IMR-90 (cell line): ENCODE data around the gene HSPH1. TPM values are rescaled to one million over a fixed set of nuclear protein-coding genes. Genes with fewer than 3 reads are reported as not detected.

ENCODE experiments used
- ATAC-seq: fragments of 200-7000 bp; cut with Tn5 transposase; 2 replicates; pipeline ENCODE4 v1.9.1; 2020; ENCODE audit warnings: low read depth, mild to moderate bottlenecking, moderate library complexity
- BruUV-seq: library from RNA; stranded (reverse); fragments of 400-500 nt; replicated peaks from 2 replicates; lab custom pipeline; 2021; lab: Mats Ljungman, UMichigan
- CTCF ChIA-PET: fragments of 300-600 bp; formaldehyde crosslinking; extraction: SDS; loops from one replicate; lab custom pipeline; 2021; ENCODE audit warnings: antibody characterized with exemption; lab: Yijun Ruan, JAX
- POLR2A ChIA-PET: fragments of 300-600 bp; sonication (Branson Sonifier 250); formaldehyde crosslinking; loops from one replicate; lab custom pipeline; 2022; ENCODE audit warnings: antibody characterized with exemption; ENCODE audit not compliant: unreplicated experiment; lab: Charles Lee
- DNase-seq: peaks from one replicate; pipeline ENCODE4 v3.0.0; 2013
- H2AFZ ChIP-seq: replicated peaks from 2 replicates; pipeline ENCODE3; 2013; ENCODE audit warnings: low read length, mild to moderate bottlenecking; ENCODE audit not compliant: poor library complexity
- H2AK5ac ChIP-seq: 2 replicates; pipeline ENCODE4 v1.6.1; 2013; ENCODE audit warnings: low read depth, low read length, inconsistent platforms
- H2AK9ac ChIP-seq: replicated peaks from 2 replicates; pipeline ENCODE3; 2013; ENCODE audit warnings: mild to moderate bottlenecking, low read depth, low read length, moderate library complexity; ENCODE audit not compliant: poor library complexity
- H2BK120ac ChIP-seq: 2 replicates; pipeline ENCODE4 v1.6.1; 2013; ENCODE audit warnings: low read depth, low read length, inconsistent platforms
- H2BK15ac ChIP-seq: 3 replicates; pipeline ENCODE4 v1.6.1; 2013; ENCODE audit warnings: low read depth, low read length, inconsistent platforms
- H2BK20ac ChIP-seq: 2 replicates; pipeline ENCODE4 v1.6.1; 2013; ENCODE audit warnings: low read depth, mild to moderate bottlenecking, inconsistent platforms, low read length, moderate library complexity
- H2BK5ac ChIP-seq: 2 replicates; pipeline ENCODE4 v1.6.1; 2013; ENCODE audit warnings: mild to moderate bottlenecking, low read depth, low read length, inconsistent platforms; ENCODE audit not compliant: poor library complexity, severe bottlenecking
- H3K14ac ChIP-seq: replicated peaks from 2 replicates; pipeline ENCODE4 v1.6.1; 2013; ENCODE audit warnings: low read depth, low read length, inconsistent platforms
- H3K18ac ChIP-seq: 2 replicates; pipeline ENCODE4 v1.6.1; 2013; ENCODE audit warnings: low read depth, low read length, control low read depth
- H3K23ac ChIP-seq: 2 replicates; pipeline ENCODE4 v1.6.1; 2013; ENCODE audit warnings: low read depth, low read length, inconsistent platforms
- H3K27ac ChIP-seq: 2 replicates; pipeline ENCODE4 v1.5.1; 2013; ENCODE audit warnings: mild to moderate bottlenecking, control low read depth, low read length; ENCODE audit not compliant: insufficient read depth
- H3K27me3 ChIP-seq: 2 replicates; pipeline ENCODE4 v1.6.1; 2013; ENCODE audit warnings: low read length; ENCODE audit not compliant: control insufficient read depth, insufficient read depth
- H3K36me3 ChIP-seq: 2 replicates; pipeline ENCODE4 v1.6.1; 2013; ENCODE audit warnings: low read length, mixed read lengths; ENCODE audit not compliant: control insufficient read depth, insufficient read depth
- H3K4ac ChIP-seq: 2 replicates; pipeline ENCODE4 v1.6.1; 2013; ENCODE audit warnings: low read depth, low read length, inconsistent platforms
- H3K4me1 ChIP-seq: 2 replicates; pipeline ENCODE4 v1.6.1; 2013; ENCODE audit warnings: low read length, mixed read lengths; ENCODE audit not compliant: control insufficient read depth, insufficient read depth
- H3K4me2 ChIP-seq: 2 replicates; pipeline ENCODE4 v1.6.1; 2013; ENCODE audit warnings: low read depth, mild to moderate bottlenecking, control low read depth, low read length, moderate library complexity
- H3K4me3 ChIP-seq: 2 replicates; pipeline ENCODE4 v1.5.1; 2013; ENCODE audit warnings: low read depth, mild to moderate bottlenecking, control low read depth, low read length, moderate library complexity; ENCODE audit not compliant: insufficient read depth
- H3K56ac ChIP-seq: 2 replicates; pipeline ENCODE4 v1.6.1; 2013; ENCODE audit warnings: low read length, inconsistent platforms; ENCODE audit not compliant: insufficient read depth; ENCODE audit errors: extremely low read depth
- H3K79me1 ChIP-seq, 2 experiments: 2 replicates each; pipeline ENCODE4 v1.6.1; 2013; ENCODE audit warnings: low read length in 2 of 2, inconsistent platforms in 1 of 2, low read depth in 1 of 2
- H3K9ac ChIP-seq: 2 replicates; pipeline ENCODE4 v1.6.1; 2013; ENCODE audit warnings: low read depth, low read length, control low read depth
- H3K9me1 ChIP-seq: 2 replicates; pipeline ENCODE4 v1.6.1; 2013; ENCODE audit warnings: low read length, inconsistent platforms; ENCODE audit not compliant: insufficient read depth
- H3K9me3 ChIP-seq: 2 replicates; pipeline ENCODE4 v1.6.1; 2013; ENCODE audit warnings: low read length; ENCODE audit not compliant: control insufficient read depth, insufficient read depth
- H4K20me1 ChIP-seq: 2 replicates; pipeline ENCODE4 v1.6.1; 2013; ENCODE audit warnings: low read length, inconsistent platforms; ENCODE audit not compliant: insufficient read depth
- H4K5ac ChIP-seq: 2 replicates; pipeline ENCODE4 v1.6.1; 2013; ENCODE audit warnings: mild to moderate bottlenecking, low read depth, low read length, control low read depth
- H4K8ac ChIP-seq, 2 experiments: 2 replicates each; pipeline ENCODE4 v1.6.1; 2013; ENCODE audit warnings: low read depth in 2 of 2, low read length in 2 of 2, control low read depth in 1 of 2, inconsistent platforms in 1 of 2
- H4K91ac ChIP-seq: 2 replicates; pipeline ENCODE4 v1.6.1; 2013; ENCODE audit warnings: low read depth, low read length, inconsistent platforms; ENCODE audit not compliant: insufficient read depth
- CHD1 ChIP-seq: IDR thresholded peaks from 2 replicates; pipeline ENCODE4 v1.6.1; 2012; ENCODE audit warnings: low read depth, low read length, improper control_type of control experiment
- FOS ChIP-seq: fragments of 150-350 bp; IDR thresholded peaks from 2 replicates; pipeline ENCODE4 v1.6.1; 2016; ENCODE audit warnings: low read depth, low read length
- POLR2A ChIP-seq: IDR thresholded peaks from 2 replicates; pipeline ENCODE4 v1.6.1; 2012; ENCODE audit warnings: mild to moderate bottlenecking, low read depth, low read length
- RCOR1 ChIP-seq: IDR thresholded peaks from 2 replicates; pipeline ENCODE4 v1.6.1; 2012; ENCODE audit warnings: mild to moderate bottlenecking, low read length, improper control_type of control experiment; ENCODE audit not compliant: insufficient replicate concordance
- SMC3 ChIP-seq: fragments of 150-350 bp; IDR thresholded peaks from 2 replicates; pipeline ENCODE4 v1.6.1; 2016; ENCODE audit warnings: low read depth, mild to moderate bottlenecking, antibody characterized with exemption, low read length, moderate library complexity
- WGBS, 2 experiments: methylation state at CpG; one replicate each; pipeline versions ENCODE4 v1.1.5 to v1.1.7; 2013; ENCODE audit warnings: missing lambda C conversion rate in 2 of 2; ENCODE audit not compliant: insufficient read length in 1 of 2; ENCODE audit errors: extremely low coverage in 2 of 2; 5-methylcytosine and 5-hydroxymethylcytosine counted together
- dilution Hi-C: fragments of 300-500 bp; cut with HindIII; formaldehyde crosslinking; loops from one replicate; pipeline ENCODE4 v1.14.3; 2018; ENCODE audit warnings: low sequenced_read_pairs; ENCODE audit not compliant: unreplicated experiment
- in situ Hi-C: fragments of 300-500 bp; cut with MboI; formaldehyde crosslinking; loops from 3 replicates; pipeline ENCODE4 v1.14.3; 2019; ENCODE audit warnings: low sequenced_read_pairs, inconsistent platforms, mixed read lengths
- intact Hi-C: fragments of 100-400 bp; cut with micrococcal nuclease; formaldehyde crosslinking; loops from 2 replicates; pipeline ENCODE4 v1.10.0; 2022
- polyA plus RNA-seq, 3 experiments: library from polyadenylated mRNA; depleted of rRNA; stranded (reverse); fragments of >200 nt; gene quantifications; 2 replicates each; pipeline ENCODE4 v1.2.3, GENCODE V29; 2012; ENCODE audit warnings: low replicate concordance in 1 of 3
- total RNA-seq: library from RNA; depleted of rRNA; stranded (reverse); fragments of >200 nt; gene quantifications from 2 replicates; pipeline ENCODE4 v1.2.3, GENCODE V29; 2012
- TF ChIP-seq, protein P1 (sequence below): fragments of 150-350 bp; IDR thresholded peaks from 2 replicates; pipeline ENCODE4 v1.6.1; 2016; ENCODE audit warnings: low read depth, mild to moderate bottlenecking, low read length, moderate library complexity, borderline replicate concordance

Gene HSPH1
- total and polyA plus RNA-seq, 2 of the 4 experiments (the other 2 are of a cell fraction), result 36.8 to 40.3 TPM

DNA sequence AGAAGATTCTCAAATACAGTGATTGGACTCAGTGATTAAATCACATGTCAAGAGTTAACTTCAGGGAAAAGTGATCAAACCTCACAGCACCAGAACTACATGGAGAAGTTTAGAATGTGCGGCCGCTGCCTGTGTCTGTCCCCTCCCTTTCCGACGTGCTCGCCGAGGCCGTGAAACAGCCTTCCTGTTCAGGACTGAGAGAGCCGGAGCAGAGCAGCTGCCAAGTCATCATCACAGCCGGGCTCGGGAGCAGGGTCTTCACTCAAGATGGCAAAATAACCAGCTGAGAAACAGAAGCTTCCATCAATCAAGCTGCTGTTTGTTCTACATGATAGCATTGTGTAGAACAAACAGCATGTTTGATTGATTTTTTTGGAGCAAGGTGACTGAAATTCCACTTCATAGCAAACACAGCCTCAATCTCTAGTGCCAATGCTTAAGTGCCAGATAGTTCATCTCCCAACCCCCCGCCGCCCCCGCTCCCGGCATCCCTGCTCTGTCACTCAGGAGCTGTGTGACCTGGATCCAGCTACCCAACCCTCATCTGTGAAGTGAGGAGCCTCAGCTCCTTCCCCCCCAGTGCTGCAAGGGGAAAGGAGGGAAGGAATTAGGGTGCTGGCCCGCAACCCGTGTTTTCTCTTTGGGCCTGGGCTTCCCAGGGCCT is 70.6 kb downstream of the HSPH1 start:
- no CpG with 5 or more reads among the region's 16 CpGs for WGBS, 2 experiments
- no TSS peak for BruUV-seq
- no peaks in the 10 kb centered on the region for H3K4me1 ChIP-seq
- H2AFZ ChIP-seq, result peak overlapping the region; percentile 85
- H3K4me3 ChIP-seq, result no peak overlapping the region
- no peaks in the 10 kb centered on the region for H3K79me1 ChIP-seq
- TF ChIP-seq CHD1 (no peak), POLR2A (no peak), RCOR1 (no peak), FOS (no peak), SMC3 (no peak)
- TF ChIP-seq, protein P1, sequence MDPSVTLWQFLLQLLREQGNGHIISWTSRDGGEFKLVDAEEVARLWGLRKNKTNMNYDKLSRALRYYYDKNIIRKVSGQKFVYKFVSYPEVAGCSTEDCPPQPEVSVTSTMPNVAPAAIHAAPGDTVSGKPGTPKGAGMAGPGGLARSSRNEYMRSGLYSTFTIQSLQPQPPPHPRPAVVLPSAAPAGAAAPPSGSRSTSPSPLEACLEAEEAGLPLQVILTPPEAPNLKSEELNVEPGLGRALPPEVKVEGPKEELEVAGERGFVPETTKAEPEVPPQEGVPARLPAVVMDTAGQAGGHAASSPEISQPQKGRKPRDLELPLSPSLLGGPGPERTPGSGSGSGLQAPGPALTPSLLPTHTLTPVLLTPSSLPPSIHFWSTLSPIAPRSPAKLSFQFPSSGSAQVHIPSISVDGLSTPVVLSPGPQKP, result no peak
- no peak overlapping the region for H3K27ac ChIP-seq
- no peak overlapping the region for H3K18ac ChIP-seq
- peak overlapping the region; percentile 12 to 69; a peak in 2 of 4 replicates for H4K8ac ChIP-seq
- H3K23ac ChIP-seq, result peak overlapping the region; percentile 16; the same call in 1 of the 2 replicates
- DNase-seq (peak; percentile 25), ATAC-seq (peak; percentile 75)
- no peak overlapping the region; the same call in 1 of the 2 replicates for H3K14ac ChIP-seq
- no peak overlapping the region for H4K5ac ChIP-seq
- peak overlapping the region; percentile 66 for H2AK9ac ChIP-seq
- H3K4ac ChIP-seq, result no peak overlapping the region
- no peak overlapping the region for H2AK5ac ChIP-seq
- intact Hi-C loops (no loop called here), dilution Hi-C loops (no loop called here), in situ Hi-C loops (no loop called here)
- H2BK15ac ChIP-seq, result no peak overlapping the region
- no peaks in the 10 kb centered on the region for H3K36me3 ChIP-seq
- H4K91ac ChIP-seq, result no peak overlapping the region
- no peak overlapping the region for H3K56ac ChIP-seq
- no peak overlapping the region for H2BK5ac ChIP-seq
- H2BK120ac ChIP-seq, result no peak overlapping the region
- ChIA-PET POLR2A (no interaction called here), CTCF (interaction anchor here (0.6 kb wide), 1 partner anchor 23 kb away, joined by 3 read pairs; no protein-coding TSS in a partner anchor)
- H3K9me3 ChIP-seq, result no peaks in the 10 kb centered on the region
- peak overlapping the region; percentile 46; the same call in 1 of the 2 replicates for H3K4me2 ChIP-seq
- no peaks in the 10 kb centered on the region for H3K9me1 ChIP-seq
- H4K20me1 ChIP-seq, result no peaks in the 10 kb centered on the region
- no peak overlapping the region for H2BK20ac ChIP-seq
- no peak overlapping the region for H3K9ac ChIP-seq
- H3K27me3 ChIP-seq, result peaks cover 29% of the 10 kb centered on the region
